GM15510 (cell line): ENCODE data around the gene AP2A1.

ENCODE experiments used
- POLR2A ChIP-seq: IDR thresholded peaks from 3 replicates; pipeline ENCODE4 v1.6.1; 2011; ENCODE audit warnings: borderline replicate concordance; ENCODE audit not compliant: insufficient read length; ENCODE audit errors: extremely low read depth

AP2A1 gene

GRCh38 chr19:49776371-49776764 lies 9.6 kb downstream of the AP2A1 start:
- no peak for TF ChIP-seq POLR2A

- TF ChIP-seq POLR2A: no peak
These were observed 13.1 kb downstream of the AP2A1 start for GRCh38 chr19:49779731-49780555.

- no peak for TF ChIP-seq POLR2A
These were observed 14.1 kb downstream of the AP2A1 start for GRCh38 chr19:49780861-49781260.

- TF ChIP-seq POLR2A: no peak
These were observed 14.6 kb downstream of the AP2A1 start for GRCh38 chr19:49781394-49781793.

GRCh38 chr19:49782515-49782914 lies 15.7 kb downstream of the AP2A1 start:
- no peak for TF ChIP-seq POLR2A

- TF ChIP-seq POLR2A: no peak
These were observed 19.6 kb downstream of the AP2A1 start for GRCh38 chr19:49786376-49786820.

- no peak for TF ChIP-seq POLR2A
These were observed 20.9 kb downstream of the AP2A1 start for GRCh38 chr19:49787746-49788145.

GRCh38 chr19:49788857-49789256 lies 22.1 kb downstream of the AP2A1 start:
- TF ChIP-seq POLR2A: no peak

- no peak for TF ChIP-seq POLR2A
These were observed 24.1 kb downstream of the AP2A1 start for GRCh38 chr19:49790866-49791265.

GRCh38 chr19:49791776-49792445 lies 25.1 kb downstream of the AP2A1 start:
- TF ChIP-seq POLR2A: no peak

GRCh38 chr19:49792829-49793560 lies 26.2 kb downstream of the AP2A1 start:
- no peak for TF ChIP-seq POLR2A

GRCh38 chr19:49793561-49793840 lies 26.7 kb downstream of the AP2A1 start:
- TF ChIP-seq POLR2A: no peak

- no peak for TF ChIP-seq POLR2A
These were observed 28.8 kb downstream of the AP2A1 start for GRCh38 chr19:49795615-49796014.

GRCh38 chr19:49798574-49798973 lies 31.8 kb downstream of the AP2A1 start:
- no peak for TF ChIP-seq POLR2A

- no peak for TF ChIP-seq POLR2A
These were observed 32.5 kb downstream of the AP2A1 start for GRCh38 chr19:49799271-49799797.
